H1 (cell line): ENCODE measurements around the gene TMEM255B. TPM values are rescaled to one million over a fixed set of nuclear protein-coding genes. Genes with fewer than 3 reads are reported as not detected.
A peak's percentile ranks its signal among the peaks of the same experiment; 100 is the strongest.

Experiments
- CTCF ChIA-PET: fragments of 300-600 bp; sonication (Branson Sonifier 250); formaldehyde crosslinking; loops from one replicate; lab custom pipeline; 2021; ENCODE audit not compliant: partially characterized antibody; lab: Charles Lee
- POLR2A ChIA-PET: fragments of 300-600 bp; sonication (Branson Sonifier 250); formaldehyde crosslinking; loops from one replicate; lab custom pipeline; 2021; ENCODE audit warnings: inconsistent platforms; ENCODE audit not compliant: partially characterized antibody; lab: Charles Lee
- DNase-seq, 2 experiments: peaks; one replicate each; pipeline versions ENCODE4 v3.0.0 to v3.0.0-alpha.2; 2010 to 2022; ENCODE audit warnings: low spot score in 2 of 2, low read depth in 1 of 2, mixed read lengths in 1 of 2
- FAIRE-seq: peaks from 2 replicates; lab custom pipeline; 2011; peaks lifted over from hg19 to GRCh38; lab: Jason Lieb, UNC
- H2AFZ ChIP-seq: 2 replicates; pipeline ENCODE4 v1.8.1; 2012; ENCODE audit warnings: low read length, inconsistent platforms
- H2AK5ac ChIP-seq: 2 replicates; pipeline ENCODE4 v1.6.1; 2013; ENCODE audit warnings: low read depth, low read length
- H2BK120ac ChIP-seq: replicated peaks from 2 replicates; pipeline ENCODE3; 2013; ENCODE audit warnings: low read depth, low read length, inconsistent platforms
- H2BK12ac ChIP-seq: 2 replicates; pipeline ENCODE4 v1.6.1; 2013; ENCODE audit warnings: low read depth, low read length
- H2BK15ac ChIP-seq: 2 replicates; pipeline ENCODE4 v1.6.1; 2013; ENCODE audit warnings: low read length
- H2BK20ac ChIP-seq: 2 replicates; pipeline ENCODE4 v1.6.1; 2013; ENCODE audit warnings: low read length
- H2BK5ac ChIP-seq: 2 replicates; pipeline ENCODE4 v1.6.1; 2013; ENCODE audit warnings: low read depth, low read length
- H3K14ac ChIP-seq: 2 replicates; pipeline ENCODE4 v1.6.1; 2013; ENCODE audit warnings: inconsistent platforms; ENCODE audit not compliant: insufficient read length
- H3K18ac ChIP-seq: 2 replicates; pipeline ENCODE4 v1.6.1; 2013; ENCODE audit warnings: low read length; ENCODE audit errors: extremely low read depth
- H3K23ac ChIP-seq: 2 replicates; pipeline ENCODE4 v1.6.1; 2013; ENCODE audit warnings: inconsistent platforms; ENCODE audit not compliant: insufficient read length
- H3K23me2 ChIP-seq: 2 replicates; pipeline ENCODE4 v1.6.1; 2013; ENCODE audit warnings: low read depth, low read length
- H3K27ac ChIP-seq: 2 replicates; pipeline ENCODE4 v1.6.1; 2011; ENCODE audit warnings: low read depth, low read length, inconsistent platforms
- H3K27me3 ChIP-seq, 4 experiments: replicated peaks in 1 of 4; 1 replicate in 1 of 4; 2 replicates in 3 of 4; pipeline versions ENCODE4 v1.6.1 to v1.8.1; 2011 to 2013; ENCODE audit warnings: low read length in 3 of 4, mild to moderate bottlenecking in 3 of 4, inconsistent platforms in 2 of 4, mixed read lengths in 2 of 4, moderate library complexity in 1 of 4; ENCODE audit not compliant: control insufficient read depth in 3 of 4, insufficient read depth in 3 of 4; ENCODE audit errors: extremely low read depth in 1 of 4
- H3K36me3 ChIP-seq, 4 experiments: 2 replicates each; pipeline versions ENCODE4 v1.6.1 to v1.8.1; 2011 to 2013; ENCODE audit warnings: mild to moderate bottlenecking in 4 of 4, low read length in 3 of 4, moderate library complexity in 2 of 4, control low read depth in 1 of 4, inconsistent platforms in 1 of 4; ENCODE audit not compliant: insufficient read depth in 4 of 4, control insufficient read depth in 2 of 4
- H3K4ac ChIP-seq: replicated peaks from 2 replicates; pipeline ENCODE3; 2013; ENCODE audit warnings: low read length, low read depth, mixed read lengths, inconsistent platforms; ENCODE audit not compliant: insufficient read length
- H3K4me1 ChIP-seq, 4 experiments: replicated peaks in 1 of 4; 1 replicate in 1 of 4; 2 replicates in 3 of 4; pipeline versions ENCODE4 v1.6.1 to v1.8.1; 2011 to 2013; ENCODE audit warnings: low read length in 3 of 4, inconsistent platforms in 2 of 4, mixed read lengths in 1 of 4; ENCODE audit not compliant: insufficient read depth in 4 of 4, control insufficient read depth in 3 of 4
- H3K4me2 ChIP-seq, 2 experiments: 2 replicates each; pipeline versions ENCODE4 v1.6.1 to v1.8.1; 2011 to 2013; ENCODE audit warnings: low read depth in 2 of 2, low read length in 2 of 2, control low read depth in 1 of 2, inconsistent platforms in 1 of 2, mild to moderate bottlenecking in 1 of 2; ENCODE audit not compliant: insufficient read depth in 1 of 2
- H3K4me3 ChIP-seq, 4 experiments: fragments of 200-600, 300-600 bp in 1 of 4; sonication (generic), shearing (Covaris generic), sonication (Bioruptor Twin) in 1 of 4; 2 replicates each; pipeline versions ENCODE4 v1.5.1 to v1.8.1; 2011 to 2016; ENCODE audit warnings: low read length in 4 of 4, low read depth in 3 of 4, control low read depth in 2 of 4, inconsistent platforms in 2 of 4, mild to moderate bottlenecking in 2 of 4, mixed read lengths in 1 of 4, moderate library complexity in 1 of 4; ENCODE audit not compliant: insufficient read depth in 2 of 4; ENCODE audit errors: extremely low read depth in 1 of 4
- H3K56ac ChIP-seq: replicated peaks from 2 replicates; pipeline ENCODE3; 2013; ENCODE audit warnings: low read depth, mild to moderate bottlenecking, mixed read lengths, low read length, inconsistent platforms; ENCODE audit not compliant: insufficient read length
- H3K79me1 ChIP-seq: 2 replicates; pipeline ENCODE4 v1.6.1; 2013; ENCODE audit warnings: low read depth, low read length, control low read depth
- H3K79me2 ChIP-seq, 2 experiments: 2 replicates each; pipeline versions ENCODE4 v1.6.1 to v1.8.1; 2012 to 2013; ENCODE audit warnings: low read length in 2 of 2, mild to moderate bottlenecking in 2 of 2, inconsistent platforms in 1 of 2; ENCODE audit not compliant: insufficient read depth in 2 of 2, control insufficient read depth in 1 of 2
- H3K9ac ChIP-seq, 4 experiments: replicated peaks in 1 of 4; 1 replicate in 1 of 4; 2 replicates in 3 of 4; pipeline versions ENCODE4 v1.6.1 to v1.8.1; 2011 to 2013; ENCODE audit warnings: low read depth in 3 of 4, low read length in 3 of 4, control low read depth in 2 of 4, mild to moderate bottlenecking in 2 of 4, moderate library complexity in 2 of 4, inconsistent platforms in 1 of 4; ENCODE audit errors: extremely low read depth in 1 of 4
- H3K9me3 ChIP-seq, 2 experiments: 2 replicates each; pipeline versions ENCODE4 v1.6.1 to v1.8.1; 2012 to 2013; ENCODE audit warnings: mild to moderate bottlenecking in 2 of 2, moderate library complexity in 2 of 2, control low read depth in 1 of 2, inconsistent platforms in 1 of 2, low read depth in 1 of 2, low read length in 1 of 2, mixed read lengths in 1 of 2; ENCODE audit not compliant: insufficient read depth in 2 of 2
- H4K20me1 ChIP-seq, 2 experiments: replicated peaks in 1 of 2; 2 replicates each; pipeline versions ENCODE3 to v1.8.1; 2011 to 2013; ENCODE audit warnings: inconsistent platforms in 2 of 2, low read length in 2 of 2, mild to moderate bottlenecking in 1 of 2; ENCODE audit not compliant: insufficient read depth in 2 of 2, control insufficient read depth in 1 of 2
- H4K5ac ChIP-seq: 2 replicates; pipeline ENCODE4 v1.6.1; 2013; ENCODE audit warnings: low read length, low read depth, mixed read lengths, inconsistent platforms; ENCODE audit not compliant: insufficient read length
- H4K8ac ChIP-seq: 2 replicates; pipeline ENCODE4 v1.8.0; 2013; ENCODE audit warnings: mild to moderate bottlenecking, moderate library complexity, low read length, inconsistent platforms; ENCODE audit not compliant: insufficient read depth; ENCODE audit errors: extremely low read depth
- H4K91ac ChIP-seq: replicated peaks from 2 replicates; pipeline ENCODE3; 2013; ENCODE audit warnings: low read length, mixed read lengths, inconsistent platforms; ENCODE audit not compliant: insufficient read length
- BACH1 ChIP-seq: IDR thresholded peaks from 2 replicates; pipeline ENCODE4 v1.6.1; 2012; ENCODE audit warnings: low read length, improper control_type of control experiment
- CHD2 ChIP-seq: IDR thresholded peaks from 2 replicates; pipeline ENCODE4 v1.6.1; 2012; ENCODE audit warnings: low read length, improper control_type of control experiment
- KDM1A ChIP-seq: fragments of 200-600, 300-600 bp; sonication (generic); IDR thresholded peaks from 2 replicates; pipeline ENCODE4 v1.7.1; 2016; ENCODE audit warnings: mild to moderate bottlenecking, low read length, borderline replicate concordance
- RAD21 ChIP-seq, 2 experiments: IDR thresholded peaks in 1 of 2; conservative IDR thresholded peaks in 1 of 2; 2 replicates each; pipeline ENCODE4 v1.6.1; 2011; ENCODE audit warnings: low read depth in 2 of 2, low read length in 2 of 2, improper control_type of control experiment in 1 of 2, inconsistent platforms in 1 of 2, mild to moderate bottlenecking in 1 of 2, moderate library complexity in 1 of 2
- SIX5 ChIP-seq: IDR thresholded peaks from 2 replicates; pipeline ENCODE4 v1.6.1; 2011; ENCODE audit warnings: mild to moderate bottlenecking, low read depth, low read length
- SP2 ChIP-seq: IDR thresholded peaks from 2 replicates; pipeline ENCODE4 v1.6.1; 2012; ENCODE audit warnings: mild to moderate bottlenecking, low read length, inconsistent platforms
- SRF ChIP-seq: IDR thresholded peaks from 2 replicates; pipeline ENCODE4 v1.6.1; 2011; ENCODE audit warnings: mild to moderate bottlenecking, low read depth, low read length, moderate library complexity
- WGBS, 2 experiments: shearing (Covaris generic) in 1 of 2; methylation state at CpG; one replicate each; pipeline versions ENCODE4 v1.1.6 to v1.1.7; 2013 to 2015; ENCODE audit warnings: low lambda C conversion rate in 2 of 2, mixed read lengths in 2 of 2, inconsistent platforms in 1 of 2, low coverage in 1 of 2, missing lambda C conversion rate in 1 of 2; ENCODE audit not compliant: insufficient replicate concordance in 2 of 2, insufficient coverage in 1 of 2, insufficient read length in 1 of 2; ENCODE audit errors: extremely low coverage in 1 of 2, missing lambda C conversion rate in 1 of 2; 5-methylcytosine and 5-hydroxymethylcytosine counted together
- polyA plus RNA-seq, 7 experiments: library from polyadenylated mRNA; depleted of rRNA in 3 of 7; stranded (reverse) in 5 of 7; unstranded in 2 of 7; fragments of >200 nt in 5 of 7; fragments of 200-250 nt in 2 of 7; gene quantifications; 1 replicate in 5 of 7; 2 replicates in 1 of 7; 4 replicates in 1 of 7; pipeline versions ENCODE4 v1.2.1 to v1.2.3, GENCODE V29; 2011 to 2013; ENCODE audit warnings: missing spikeins in 2 of 7, mixed read lengths in 2 of 7
- total RNA-seq: library from RNA; stranded (reverse); fragmentation: NEBNext Ultra II Directional; extraction: Animal tissue kit (Norgen Biotek cat#: 25700); gene quantifications from 2 replicates; pipeline ENCODE4 v1.2.1, GENCODE V29; 2021
- TF ChIP-seq, protein P1 (sequence below): IDR thresholded peaks from 2 replicates; pipeline ENCODE4 v1.6.1; 2012; ENCODE audit warnings: inconsistent platforms
- TF ChIP-seq, protein P2 (sequence below): IDR thresholded peaks from 2 replicates; pipeline ENCODE4 v1.6.1; 2011; ENCODE audit warnings: low read length, improper control_type of control experiment

Gene TMEM255B
- total and polyA plus RNA-seq, 2 of the 8 experiments (the other 6 are each of a cell fraction or from before 2014, with no cell fraction given): 3.4 to 4.4 TPM

DNA sequence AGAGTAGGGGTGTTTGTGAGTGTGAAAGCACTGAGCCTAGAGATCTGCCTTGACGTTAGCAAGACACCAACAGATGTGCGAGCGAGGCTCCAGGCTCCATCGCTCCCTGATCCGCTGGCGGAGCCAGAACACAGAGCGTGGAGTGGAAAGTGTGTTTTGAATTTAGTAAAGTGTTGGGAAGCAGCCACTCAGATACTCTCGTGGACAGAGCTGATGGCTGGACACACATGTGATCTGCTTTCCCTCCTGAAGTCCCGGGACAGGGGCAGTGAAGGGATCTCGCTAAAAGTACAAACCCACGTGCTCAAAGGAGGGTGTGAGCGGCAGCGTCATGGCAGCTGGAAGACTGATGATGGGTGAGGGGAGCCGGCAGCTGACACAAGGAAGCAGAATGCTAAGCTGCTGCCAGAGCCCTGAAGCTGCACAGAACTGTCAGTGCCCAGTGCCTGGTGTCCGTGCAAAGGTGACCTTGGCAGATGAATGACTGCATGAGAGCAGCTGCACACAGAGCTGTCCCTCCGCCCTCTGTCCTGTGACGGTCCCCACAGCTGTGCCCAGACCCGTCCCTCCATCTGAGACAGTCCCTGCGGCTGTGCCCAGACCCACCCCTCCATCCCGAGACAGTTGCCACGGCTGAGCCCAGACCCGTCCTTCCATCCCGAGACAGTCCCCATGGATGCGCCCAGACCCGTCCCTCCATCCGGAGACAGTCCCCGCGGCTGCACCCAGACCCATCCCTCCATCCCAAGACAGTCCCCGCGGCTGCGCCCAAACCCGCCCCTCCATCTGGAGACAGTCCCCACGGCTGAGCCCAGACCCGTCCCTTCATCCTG lies 29.6 kb upstream of the TMEM255B start:
- H2BK12ac ChIP-seq: no peak overlapping the region
- no peak for DNase-seq
- H3K4me1 ChIP-seq: peaks cover 0 to 4% (median 2%) of the 10 kb centered on the region in 4 experiments; a peak in 2 of 7 replicates
- no peak overlapping the region for H3K4ac ChIP-seq
- H4K91ac ChIP-seq: peak overlapping the region; percentile 19
- POLR2A ChIA-PET: interaction anchor here (0.6 kb wide), 1 partner anchor 189 kb away, joined by 3 read pairs; no protein-coding TSS in a partner anchor
- peaks cover 0 to 5% of the 10 kb centered on the region in 2 experiments for H4K20me1 ChIP-seq
- H2BK20ac ChIP-seq: no peak overlapping the region
- H2BK15ac ChIP-seq: no peak overlapping the region
- no peak overlapping the region for H3K56ac ChIP-seq
- H4K5ac ChIP-seq: no peak overlapping the region
- no peak overlapping the region for H4K8ac ChIP-seq
- 91% methylated on average over 21 of the region's 34 CpGs; no CpG with 5 or more reads in 1 of the 2 experiments for WGBS, 2 experiments
- no peak overlapping the region for H2BK5ac ChIP-seq
- no peaks in the 10 kb centered on the region for H3K36me3 ChIP-seq
- no peak overlapping the region for H3K4me3 ChIP-seq
- no peak overlapping the region for H2BK120ac ChIP-seq
- H3K18ac ChIP-seq: no peak overlapping the region; the same call in none of the 2 replicates
- CTCF ChIA-PET: interaction anchor here (0.6 to 1.5 kb wide), 4 partner anchors 13 to 108 kb away, joined by 3 to 8 read pairs (median 4); no protein-coding TSS in a partner anchor
- no peak overlapping the region; a peak in 1 of 4 replicates for H3K4me2 ChIP-seq
- no peaks in the 10 kb centered on the region for H3K79me1 ChIP-seq
- H3K23ac ChIP-seq: no peak overlapping the region
- H3K79me2 ChIP-seq: no peaks in the 10 kb centered on the region
- peaks cover 12 to 35% of the 10 kb centered on the region in 2 experiments; a peak in 3 of 4 replicates for H3K9me3 ChIP-seq
- no peak overlapping the region for H3K9ac ChIP-seq
- no peak overlapping the region for H2AK5ac ChIP-seq
- no peak overlapping the region for H2AFZ ChIP-seq
- H3K27ac ChIP-seq: no peak overlapping the region
- FAIRE-seq: no peak
- no peaks in the 10 kb centered on the region; the same call in 1 of the 2 replicates for H3K23me2 ChIP-seq
- H3K14ac ChIP-seq: no peak overlapping the region
- peaks cover 0 to 5% (median under 1%) of the 10 kb centered on the region in 4 experiments; a peak in 3 of 7 replicates for H3K27me3 ChIP-seq
- TF ChIP-seq RAD21 (IDR thresholded peaks at IDR 0.05 in 1 of 2, conservative IDR thresholded peaks at IDR 0.05 in 1 of 2; ENCODE audit: low read depth in 2 of 2, low read length in 2 of 2) (no peak), BACH1 (no peak), SRF (no peak), CHD2 (no peak), KDM1A (no peak), SP2 (no peak), SIX5 (no peak)
- TF ChIP-seq, protein P1, sequence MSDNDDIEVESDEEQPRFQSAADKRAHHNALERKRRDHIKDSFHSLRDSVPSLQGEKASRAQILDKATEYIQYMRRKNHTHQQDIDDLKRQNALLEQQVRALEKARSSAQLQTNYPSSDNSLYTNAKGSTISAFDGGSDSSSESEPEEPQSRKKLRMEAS: no peak
- TF ChIP-seq, protein P2, sequence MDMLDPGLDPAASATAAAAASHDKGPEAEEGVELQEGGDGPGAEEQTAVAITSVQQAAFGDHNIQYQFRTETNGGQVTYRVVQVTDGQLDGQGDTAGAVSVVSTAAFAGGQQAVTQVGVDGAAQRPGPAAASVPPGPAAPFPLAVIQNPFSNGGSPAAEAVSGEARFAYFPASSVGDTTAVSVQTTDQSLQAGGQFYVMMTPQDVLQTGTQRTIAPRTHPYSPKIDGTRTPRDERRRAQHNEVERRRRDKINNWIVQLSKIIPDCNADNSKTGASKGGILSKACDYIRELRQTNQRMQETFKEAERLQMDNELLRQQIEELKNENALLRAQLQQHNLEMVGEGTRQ: no peak
